Measurements from ENCODE around the gene ANTKMT. TPM values are rescaled to one million over a fixed set of nuclear protein-coding genes. Genes with fewer than 3 reads are reported as not detected.

ANTKMT gene
- total and polyA plus RNA-seq, 2 of the 8 experiments (the other 6 are each of a cell fraction or from before 2014, with no cell fraction given): 26.5 to 26.6 TPM

DNA sequence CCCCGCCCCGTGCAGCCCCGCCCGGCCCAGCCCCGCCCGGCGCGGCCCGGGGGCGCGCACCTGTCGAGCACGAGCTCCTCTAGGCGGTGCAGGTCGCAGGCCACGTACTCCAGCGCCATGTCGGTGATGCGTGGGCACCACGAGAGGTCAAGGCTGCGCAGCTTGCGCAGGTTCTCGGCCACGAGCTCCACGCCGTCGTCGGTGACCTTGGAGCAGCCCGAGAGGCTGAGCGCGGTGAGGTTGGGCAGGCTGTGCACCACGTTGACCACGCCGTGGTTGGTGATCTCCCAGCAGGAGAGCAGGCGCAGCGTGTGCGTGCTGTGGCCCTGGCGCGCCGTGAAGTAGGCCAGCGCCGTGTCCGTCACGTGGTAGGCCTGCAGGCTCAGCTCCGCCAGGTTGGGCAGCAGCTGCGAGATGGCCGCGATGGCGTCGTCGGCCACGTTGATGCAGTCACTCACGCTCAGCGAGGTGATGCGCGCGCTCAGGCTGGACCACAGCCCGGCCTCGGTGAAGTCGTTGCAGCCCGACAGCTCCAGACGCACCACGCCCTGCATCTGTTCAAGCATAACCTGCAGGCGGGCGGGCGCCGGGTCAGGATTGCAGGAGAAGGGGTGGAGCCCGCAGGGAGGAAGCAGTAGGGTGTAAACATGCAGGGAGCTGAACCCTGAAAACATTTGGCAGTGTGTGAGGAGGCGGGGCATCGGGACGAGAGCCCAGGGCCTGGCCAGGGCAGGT, 25.4 kb upstream of the ANTKMT start (continued):
- TF ChIP-seq RXRA (IDR thresholded peaks at IDR 0.05; ENCODE audit: insufficient read depth, low read depth, low read length) (no peak), EGR1 (IDR thresholded peaks at IDR 0.05; ENCODE audit: borderline replicate concordance, low read depth, low read length) (no peak), RBBP5 (IDR thresholded peaks at IDR 0.05; ENCODE audit: borderline replicate concordance, low read depth, low read length) (peak; percentile 86), SRF (IDR thresholded peaks at IDR 0.05; ENCODE audit: low read depth, low read length) (no peak), BCL11A (IDR thresholded peaks at IDR 0.05; ENCODE audit: low read depth in 2 of 2, low read length in 2 of 2) (no peak), MAFK (IDR thresholded peaks at IDR 0.05; ENCODE audit: low read depth, low read length) (no peak), SUZ12 (IDR thresholded peaks at IDR 0.05; ENCODE audit: low read length) (no peak; the same call in 1 of the 2 replicates), CHD1 (IDR thresholded peaks at IDR 0.05; ENCODE audit: low read depth, low read length) (no peak), HDAC2 (IDR thresholded peaks at IDR 0.05; ENCODE audit: borderline replicate concordance in 1 of 2, low read depth in 2 of 2, low read length in 2 of 2) (0 out of 4 replicates have a peak, but pooled peaks of 1 of the 2 experiments have one; percentile 89), BRCA1 (IDR thresholded peaks at IDR 0.05; ENCODE audit: low read depth, low read length) (no peak)
- TF ChIP-seq, protein P1, sequence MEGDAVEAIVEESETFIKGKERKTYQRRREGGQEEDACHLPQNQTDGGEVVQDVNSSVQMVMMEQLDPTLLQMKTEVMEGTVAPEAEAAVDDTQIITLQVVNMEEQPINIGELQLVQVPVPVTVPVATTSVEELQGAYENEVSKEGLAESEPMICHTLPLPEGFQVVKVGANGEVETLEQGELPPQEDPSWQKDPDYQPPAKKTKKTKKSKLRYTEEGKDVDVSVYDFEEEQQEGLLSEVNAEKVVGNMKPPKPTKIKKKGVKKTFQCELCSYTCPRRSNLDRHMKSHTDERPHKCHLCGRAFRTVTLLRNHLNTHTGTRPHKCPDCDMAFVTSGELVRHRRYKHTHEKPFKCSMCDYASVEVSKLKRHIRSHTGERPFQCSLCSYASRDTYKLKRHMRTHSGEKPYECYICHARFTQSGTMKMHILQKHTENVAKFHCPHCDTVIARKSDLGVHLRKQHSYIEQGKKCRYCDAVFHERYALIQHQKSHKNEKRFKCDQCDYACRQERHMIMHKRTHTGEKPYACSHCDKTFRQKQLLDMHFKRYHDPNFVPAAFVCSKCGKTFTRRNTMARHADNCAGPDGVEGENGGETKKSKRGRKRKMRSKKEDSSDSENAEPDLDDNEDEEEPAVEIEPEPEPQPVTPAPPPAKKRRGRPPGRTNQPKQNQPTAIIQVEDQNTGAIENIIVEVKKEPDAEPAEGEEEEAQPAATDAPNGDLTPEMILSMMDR (IDR thresholded peaks at IDR 0.05; ENCODE audit: control extremely low read depth in 1 of 3, insufficient read depth in 1 of 3, low read depth in 1 of 3, low read length in 3 of 3): no peak
